PFSK-1 (cell line): ENCODE data around the gene INPP5A.

Source experiments
- FOXP2 ChIP-seq: optimal IDR thresholded peaks from 2 replicates; pipeline ENCODE3; 2011; ENCODE audit warnings: borderline replicate concordance, control low read depth, inconsistent platforms; ENCODE audit not compliant: insufficient read depth; ENCODE audit errors: extremely low read length, extremely low read depth
- POLR2AphosphoS5 ChIP-seq: IDR thresholded peaks from 2 replicates; pipeline ENCODE4 v1.6.1; 2012; ENCODE audit warnings: low read depth, mild to moderate bottlenecking, control low read depth, low read length, moderate library complexity
- SIN3A ChIP-seq: IDR thresholded peaks from 2 replicates; pipeline ENCODE4 v1.6.1; 2012; ENCODE audit warnings: mild to moderate bottlenecking, low read length, moderate library complexity, borderline replicate concordance; ENCODE audit not compliant: insufficient read depth
- TAF1 ChIP-seq: IDR thresholded peaks from 2 replicates; pipeline ENCODE4 v1.6.1; 2012; ENCODE audit warnings: low read length, control low read depth, borderline replicate concordance; ENCODE audit not compliant: insufficient read depth
- TF ChIP-seq, protein P1 (sequence below), 2 experiments: IDR thresholded peaks; 2 replicates each; pipeline versions ENCODE4 v1.6.1 to v1.8.0; 2011 to 2012; ENCODE audit warnings: low read depth in 2 of 2, low read length in 2 of 2, control low read depth in 1 of 2, inconsistent platforms in 1 of 2, mild to moderate bottlenecking in 1 of 2, moderate library complexity in 1 of 2; ENCODE audit not compliant: insufficient read depth in 1 of 2

INPP5A gene

DNA sequence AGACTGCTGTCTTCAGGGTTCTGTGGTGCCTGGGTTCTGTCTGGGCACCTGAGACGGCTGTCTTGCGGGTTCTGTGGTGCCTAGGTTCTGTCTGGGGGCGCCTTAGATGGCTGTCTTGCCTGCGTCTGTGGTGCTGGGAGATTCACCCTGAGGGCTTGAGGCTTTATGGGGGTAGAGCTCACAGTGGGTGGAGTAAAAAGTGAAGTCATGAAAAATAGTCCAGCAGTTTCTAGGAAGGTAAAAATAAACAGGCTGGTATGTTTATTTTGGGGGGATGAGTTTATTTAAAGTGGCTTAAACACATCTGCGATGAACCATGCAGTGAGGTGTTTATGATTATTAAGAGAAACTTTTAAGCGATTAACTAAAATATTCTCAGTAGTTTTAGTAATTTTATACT is 184.1 kb downstream of the INPP5A start:
- no peak for TF ChIP-seq FOXP2
- no peak for TF ChIP-seq SIN3A
- no peak for TF ChIP-seq TAF1
- TF ChIP-seq, protein P1, sequence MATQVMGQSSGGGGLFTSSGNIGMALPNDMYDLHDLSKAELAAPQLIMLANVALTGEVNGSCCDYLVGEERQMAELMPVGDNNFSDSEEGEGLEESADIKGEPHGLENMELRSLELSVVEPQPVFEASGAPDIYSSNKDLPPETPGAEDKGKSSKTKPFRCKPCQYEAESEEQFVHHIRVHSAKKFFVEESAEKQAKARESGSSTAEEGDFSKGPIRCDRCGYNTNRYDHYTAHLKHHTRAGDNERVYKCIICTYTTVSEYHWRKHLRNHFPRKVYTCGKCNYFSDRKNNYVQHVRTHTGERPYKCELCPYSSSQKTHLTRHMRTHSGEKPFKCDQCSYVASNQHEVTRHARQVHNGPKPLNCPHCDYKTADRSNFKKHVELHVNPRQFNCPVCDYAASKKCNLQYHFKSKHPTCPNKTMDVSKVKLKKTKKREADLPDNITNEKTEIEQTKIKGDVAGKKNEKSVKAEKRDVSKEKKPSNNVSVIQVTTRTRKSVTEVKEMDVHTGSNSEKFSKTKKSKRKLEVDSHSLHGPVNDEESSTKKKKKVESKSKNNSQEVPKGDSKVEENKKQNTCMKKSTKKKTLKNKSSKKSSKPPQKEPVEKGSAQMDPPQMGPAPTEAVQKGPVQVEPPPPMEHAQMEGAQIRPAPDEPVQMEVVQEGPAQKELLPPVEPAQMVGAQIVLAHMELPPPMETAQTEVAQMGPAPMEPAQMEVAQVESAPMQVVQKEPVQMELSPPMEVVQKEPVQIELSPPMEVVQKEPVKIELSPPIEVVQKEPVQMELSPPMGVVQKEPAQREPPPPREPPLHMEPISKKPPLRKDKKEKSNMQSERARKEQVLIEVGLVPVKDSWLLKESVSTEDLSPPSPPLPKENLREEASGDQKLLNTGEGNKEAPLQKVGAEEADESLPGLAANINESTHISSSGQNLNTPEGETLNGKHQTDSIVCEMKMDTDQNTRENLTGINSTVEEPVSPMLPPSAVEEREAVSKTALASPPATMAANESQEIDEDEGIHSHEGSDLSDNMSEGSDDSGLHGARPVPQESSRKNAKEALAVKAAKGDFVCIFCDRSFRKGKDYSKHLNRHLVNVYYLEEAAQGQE (IDR thresholded peaks at IDR 0.05; ENCODE audit: insufficient read depth in 1 of 2, low read depth in 2 of 2, low read length in 2 of 2): no peak
- no peak for TF ChIP-seq POLR2AphosphoS5

GRCh38 chr10:132722394-132723329 is 185.1 kb downstream of the INPP5A start:
- TF ChIP-seq TAF1: no peak
- no peak for TF ChIP-seq SIN3A
- TF ChIP-seq, protein P1 (IDR thresholded peaks at IDR 0.05; ENCODE audit: insufficient read depth in 1 of 2, low read depth in 2 of 2, low read length in 2 of 2): no peak
- no peak for TF ChIP-seq FOXP2
- TF ChIP-seq POLR2AphosphoS5: no peak

GRCh38 chr10:132723330-132723970 is 185.9 kb downstream of the INPP5A start:
- TF ChIP-seq POLR2AphosphoS5 (no peak), TAF1 (no peak), SIN3A (no peak), FOXP2 (no peak)
- TF ChIP-seq, protein P1 (IDR thresholded peaks at IDR 0.05; ENCODE audit: insufficient read depth in 1 of 2, low read depth in 2 of 2, low read length in 2 of 2): no peak

- TF ChIP-seq SIN3A (no peak), FOXP2 (no peak), POLR2AphosphoS5 (no peak), TAF1 (no peak)
- TF ChIP-seq, protein P1 (IDR thresholded peaks at IDR 0.05; ENCODE audit: insufficient read depth in 1 of 2, low read depth in 2 of 2, low read length in 2 of 2): no peak
These were observed 186.9 kb downstream of the INPP5A start for GRCh38 chr10:132724446-132724845.
